Heart right ventricle (tissue), 16 donors: ENCODE measurements around the gene SPEM3. TPM values are rescaled to one million over a fixed set of nuclear protein-coding genes. Genes with fewer than 3 reads are reported as not detected.

Experiments
- ATAC-seq, 8 donors: fragments of 200-7000 bp; cut with Tn5 transposase; one replicate each; pipeline ENCODE4 v1.9.1; 2020; ENCODE audit warnings: mild to moderate bottlenecking in 8 of 8, moderate library complexity in 8 of 8, moderate number of reproducible peaks in 1 of 8
- DNase-seq, 2 donors: peaks; one replicate each; pipeline ENCODE4 v3.0.0-alpha.2; 2020
- H3K27ac ChIP-seq, 10 donors: fragments of 200-600 bp; sonication (generic) in 2 of 10; one replicate each; pipeline versions ENCODE4 v1.5.0 to v1.8.0; 2020 to 2022; ENCODE audit warnings: mild to moderate bottlenecking in 3 of 10
- H3K27me3 ChIP-seq, 7 donors: fragments of 200-600 bp; one replicate each; pipeline ENCODE4 v1.8.0; 2021 to 2022; ENCODE audit warnings: mild to moderate bottlenecking in 2 of 7
- H3K36me3 ChIP-seq, 9 donors: fragments of 200-600 bp; sonication (generic) in 1 of 9; one replicate each; pipeline versions ENCODE4 v1.5.0 to v1.8.0; 2020 to 2022; ENCODE audit warnings: mild to moderate bottlenecking in 2 of 9
- H3K4me1 ChIP-seq, 9 donors: fragments of 200-600 bp; sonication (generic) in 1 of 9; one replicate each; pipeline versions ENCODE4 v1.5.0 to v1.8.0; 2020 to 2022; ENCODE audit warnings: mild to moderate bottlenecking in 4 of 9
- H3K4me3 ChIP-seq, 10 donors: fragments of 200-600 bp; sonication (generic) in 2 of 10; one replicate each; pipeline versions ENCODE4 v1.5.0 to v1.8.0; 2020 to 2022; ENCODE audit warnings: mild to moderate bottlenecking in 7 of 10, moderate library complexity in 2 of 10
- H3K9me3 ChIP-seq, 11 donors: fragments of 200-600 bp in 10 of 11; sonication (generic) in 2 of 11; one replicate each; pipeline versions ENCODE4 v1.5.0 to v1.8.0; 2013 to 2022; ENCODE audit warnings: mild to moderate bottlenecking in 2 of 11, control low read depth in 1 of 11, moderate library complexity in 1 of 11
- CTCF ChIP-seq, 9 donors: fragments of 200-600 bp; sonication (generic) in 2 of 9; IDR thresholded peaks; one replicate each; pipeline versions ENCODE4 v1.5.0 to v1.8.0; 2021 to 2022; ENCODE audit warnings: antibody characterized with exemption in 9 of 9, mild to moderate bottlenecking in 5 of 9, moderate library complexity in 1 of 9
- WGBS, 2 donors: extraction: QIAGEN DNeasy Blood & Tissue Kit; methylation state at CpG; one replicate each; pipeline ENCODE4 v1.1.7; 2013; ENCODE audit warnings: inconsistent platforms in 1 of 2; 5-methylcytosine and 5-hydroxymethylcytosine counted together
- intact Hi-C, 10 donors: fragments of 100-400 bp; cut with DNase I; formaldehyde crosslinking; loops; one replicate each; pipeline versions ENCODE4 v1.11.1 to v1.14.2; 2022
- polyA plus RNA-seq, 2 donors: library from polyadenylated mRNA; stranded (reverse); fragments of 200-250 nt; gene quantifications; one replicate each; pipeline ENCODE4 v1.2.3, GENCODE V29; 2013
- total RNA-seq, 10 donors: library from RNA; stranded (reverse); fragmentation: NEBNext Ultra II Directional in 3 of 10; extraction: Animal tissue kit (Norgen Biotek cat#: 25700) in 3 of 10; gene quantifications; one replicate each; pipeline versions ENCODE4 v1.2.1 to v1.2.4, GENCODE V29; 2021 to 2023
- donor health status: Arrhythmogenic right ventricular cardiomyopathy.
- donor health status: ischemic (EF 13 %, LVEDD 7.1; RV severe dilation, severe dysfunction).
- donor health status: healthy with polysubstance abuse.
- donor health status: DM: no; HTN: yes; CAD: no.
- donor health status: DM: no; HTN: no; CAD: no.
- donor health status: ischemic (EF 25% LVEDD 6.9; RV normal size, moderate dysfunction).
- donor health status: ischemic (EF 25% LVEDD 5.7; RV mildly dilated, moderate dysfunction).
- donor health status: healthy.
- donor health status: DM: yes; HTN: yes; CAD: no.
- donor health status: Ischemic cardiomyopathy.
- donor health status: ischemic (EF 35%, LVEDD 5.7; RV mildly dilated, moderate dysfunction).
- donor health status: nonischemic (EF 11% LVEDD 7.7; RV severe dilation, severe dysfunction).
- donor health status: DM: yes; HTN: yes; CAD: no.
- donor health status: PGD.
- donor health status: ischemic (EF 29% LVEDD 5.4; RV normal size, mild dysfunction).
- donor health status: nonischemic (EF 23%, LVEDD 6.1; RV moderate dilation, normal function).

The SPEM3 gene
- total and polyA plus RNA-seq, 12 donors, result not detected

- no peak for TF ChIP-seq CTCF (IDR thresholded peaks at IDR 0.05)
- H3K4me3 ChIP-seq, result no peak overlapping the region
- H3K36me3 ChIP-seq, result peaks cover 0 to 10% (median 0%) of the 10 kb centered on the region in 9 donors
- no peaks in the 10 kb centered on the region for H3K27me3 ChIP-seq
- no peaks in the 10 kb centered on the region for H3K4me1 ChIP-seq
- intact Hi-C loops, result no loop called here
- no peak overlapping the region for H3K27ac ChIP-seq
- WGBS, 2 donors, result 95 to 96% methylated on average over 49 to 54 of the region's 54 CpGs
- ATAC-seq (no peak), DNase-seq (no peak)
- no peaks in the 10 kb centered on the region for H3K9me3 ChIP-seq
Observed at GRCh38 chr17:7417056-7417655, 11.5 kb upstream of the SPEM3 start.

GRCh38 chr17:7418472-7419152, 10.0 kb upstream of the SPEM3 start:
- Histone ChIP-seq H3K9me3 (no peaks in the 10 kb centered on the region), H3K27me3 (no peaks in the 10 kb centered on the region), H3K4me3 (no peak overlapping the region), H3K27ac (no peak overlapping the region), H3K36me3 (peaks cover 0 to 10% (median 0%) of the 10 kb centered on the region in 9 donors), H3K4me1 (no peaks in the 10 kb centered on the region)
- ATAC-seq (no peak), DNase-seq (no peak)
- 73 to 78% methylated on average over 18 of the region's 18 CpGs for WGBS, 2 donors
- no peak for TF ChIP-seq CTCF (IDR thresholded peaks at IDR 0.05)
- intact Hi-C loops, result no loop called here

GRCh38 chr17:7419819-7420610, 8.6 kb upstream of the SPEM3 start, which contains the start of gene SPEM1:
TSS of gene SPEM1 (plus strand) at chr17:7420324. CDS start at chr17:7420385, 61 bp downstream.
- intact Hi-C loops, result no loop called here

More at GRCh38 chr17:7419819-7420610, 8.6 kb upstream of the SPEM3 start, which contains the start of gene SPEM1:
- no peak for ATAC-seq
- H3K27ac ChIP-seq, result no peak within 1 kb of the TSS
- TF ChIP-seq CTCF (IDR thresholded peaks at IDR 0.05), result no peak
- no peaks in the 10 kb centered on the region for H3K27me3 ChIP-seq
- peaks cover 0 to 10% (median 0%) of the 10 kb centered on the region in 9 donors for H3K36me3 ChIP-seq
- no peaks in the 10 kb centered on the region for H3K4me1 ChIP-seq
- no peak for DNase-seq
- H3K4me3 ChIP-seq, result no peak within 1 kb of the TSS
- 76 to 83% methylated on average over 17 of the region's 17 CpGs for WGBS, 2 donors
- H3K9me3 ChIP-seq, result no peaks in the 10 kb centered on the region
